Fibroblast of pulmonary artery (primary cell): Measurements from ENCODE around the gene LRRC25.

Experiments used
- DNase-seq: peaks from one replicate; pipeline ENCODE4 v3.0.0-alpha.2; 2010; ENCODE audit warnings: low read depth
- H3K4me3 ChIP-seq: replicated peaks from 2 replicates; pipeline ENCODE4 v1.5.1; 2011; ENCODE audit warnings: low read depth, mild to moderate bottlenecking, control low read depth, low read length, moderate library complexity
- CTCF ChIP-seq: IDR thresholded peaks from 2 replicates; pipeline ENCODE4 v1.5.1; 2011; ENCODE audit warnings: mild to moderate bottlenecking, control low read depth, low read length, inconsistent platforms; ENCODE audit errors: missing control alignments

The LRRC25 gene

GRCh38 chr19:18345296-18345695, 52.1 kb downstream of the LRRC25 start:
- no peak overlapping the region for H3K4me3 ChIP-seq
- no peak for DNase-seq
- no peak for TF ChIP-seq CTCF

- no peak overlapping the region for H3K4me3 ChIP-seq
- no peak for TF ChIP-seq CTCF
- no peak for DNase-seq
These were observed 52.9 kb downstream of the LRRC25 start for GRCh38 chr19:18344582-18344950.

- TF ChIP-seq CTCF: no peak
- no peak overlapping the region for H3K4me3 ChIP-seq
- DNase-seq: no peak
These were observed 55.3 kb downstream of the LRRC25 start for GRCh38 chr19:18342090-18342632.
